Measurements from ENCODE around the gene NDUFS3. TPM values are rescaled to one million over a fixed set of nuclear protein-coding genes. Genes with fewer than 3 reads are reported as not detected.

NDUFS3 gene
- total RNA-seq, 1 donor, result 66.1 TPM

DNA sequence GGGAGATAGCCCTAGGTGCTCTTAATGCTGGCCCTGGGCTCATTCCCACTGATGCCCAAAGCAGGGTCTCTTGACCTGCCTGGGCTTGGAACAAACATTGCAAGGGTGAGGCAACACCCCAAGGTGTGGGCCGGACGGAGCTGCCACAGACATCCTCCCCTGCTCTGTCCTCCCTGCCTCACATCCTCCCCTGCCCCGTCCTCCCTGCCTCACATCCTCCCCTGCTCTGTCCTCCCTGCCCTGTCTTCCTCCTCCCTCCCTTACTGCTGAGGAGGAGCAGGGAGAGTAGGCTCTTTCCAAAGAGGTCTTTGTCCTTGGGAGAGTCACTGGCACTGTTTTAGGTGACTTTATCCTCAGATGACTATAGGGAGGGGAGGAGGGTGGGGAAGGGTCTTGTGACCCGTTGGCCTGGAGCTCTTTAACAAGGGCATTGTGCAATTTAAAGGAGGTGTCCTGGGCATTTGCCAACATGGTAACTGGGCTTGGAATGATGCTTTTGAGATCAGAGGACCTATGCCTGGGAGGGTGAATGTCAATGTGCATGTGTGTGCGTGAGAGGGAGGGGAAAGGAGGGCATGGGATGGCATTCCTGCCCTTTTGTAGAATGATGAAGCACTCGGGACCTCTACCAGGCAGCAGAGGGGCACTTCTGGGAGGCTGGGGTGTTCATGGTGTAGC lies 8.3 kb downstream of the NDUFS3 start:
- TF ChIP-seq, protein P1, sequence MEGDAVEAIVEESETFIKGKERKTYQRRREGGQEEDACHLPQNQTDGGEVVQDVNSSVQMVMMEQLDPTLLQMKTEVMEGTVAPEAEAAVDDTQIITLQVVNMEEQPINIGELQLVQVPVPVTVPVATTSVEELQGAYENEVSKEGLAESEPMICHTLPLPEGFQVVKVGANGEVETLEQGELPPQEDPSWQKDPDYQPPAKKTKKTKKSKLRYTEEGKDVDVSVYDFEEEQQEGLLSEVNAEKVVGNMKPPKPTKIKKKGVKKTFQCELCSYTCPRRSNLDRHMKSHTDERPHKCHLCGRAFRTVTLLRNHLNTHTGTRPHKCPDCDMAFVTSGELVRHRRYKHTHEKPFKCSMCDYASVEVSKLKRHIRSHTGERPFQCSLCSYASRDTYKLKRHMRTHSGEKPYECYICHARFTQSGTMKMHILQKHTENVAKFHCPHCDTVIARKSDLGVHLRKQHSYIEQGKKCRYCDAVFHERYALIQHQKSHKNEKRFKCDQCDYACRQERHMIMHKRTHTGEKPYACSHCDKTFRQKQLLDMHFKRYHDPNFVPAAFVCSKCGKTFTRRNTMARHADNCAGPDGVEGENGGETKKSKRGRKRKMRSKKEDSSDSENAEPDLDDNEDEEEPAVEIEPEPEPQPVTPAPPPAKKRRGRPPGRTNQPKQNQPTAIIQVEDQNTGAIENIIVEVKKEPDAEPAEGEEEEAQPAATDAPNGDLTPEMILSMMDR (IDR thresholded peaks at IDR 0.05; ENCODE audit: insufficient read depth, low read depth, low read length), result no peak
- no peak for DNase-seq (ENCODE audit: low read depth)
- no peak overlapping the region for H3K4me3 ChIP-seq (ENCODE audit: low read depth, low read length)

DNA sequence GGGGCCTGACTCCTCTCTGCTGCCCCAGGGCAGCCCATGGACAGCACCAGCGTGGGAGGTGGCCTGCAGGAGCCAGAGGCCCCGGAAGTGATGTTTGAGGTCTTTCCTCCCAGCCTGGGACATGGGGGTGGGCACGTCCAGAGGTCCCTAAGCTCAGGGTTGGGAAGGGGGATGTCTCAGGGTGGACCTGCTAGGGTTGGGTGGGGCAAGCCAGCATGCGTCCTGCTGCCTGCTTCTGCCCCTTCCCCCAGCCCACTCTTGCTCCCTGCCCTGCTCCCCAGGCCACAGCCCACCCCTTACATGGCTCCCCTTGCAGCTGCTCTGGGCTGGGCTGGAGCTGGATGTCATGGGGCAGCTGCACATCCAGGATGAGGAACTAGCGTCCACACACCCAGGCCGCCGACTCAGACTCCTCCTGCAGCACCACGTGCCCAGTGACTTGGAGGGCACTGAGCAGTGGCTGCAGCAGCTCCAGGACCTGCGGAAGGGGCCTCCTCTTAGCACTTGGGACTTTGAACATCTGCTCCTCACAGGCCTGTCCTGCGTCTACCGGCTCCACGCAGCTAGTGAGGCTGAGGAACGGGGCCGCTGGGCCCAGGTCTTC lies 9.0 kb downstream of the NDUFS3 start:
- no peak for DNase-seq (ENCODE audit: low read depth)
- H3K4me3 ChIP-seq (ENCODE audit: low read depth, low read length), result no peak overlapping the region
- TF ChIP-seq, protein P1 (IDR thresholded peaks at IDR 0.05; ENCODE audit: insufficient read depth, low read depth, low read length), result no peak

DNA sequence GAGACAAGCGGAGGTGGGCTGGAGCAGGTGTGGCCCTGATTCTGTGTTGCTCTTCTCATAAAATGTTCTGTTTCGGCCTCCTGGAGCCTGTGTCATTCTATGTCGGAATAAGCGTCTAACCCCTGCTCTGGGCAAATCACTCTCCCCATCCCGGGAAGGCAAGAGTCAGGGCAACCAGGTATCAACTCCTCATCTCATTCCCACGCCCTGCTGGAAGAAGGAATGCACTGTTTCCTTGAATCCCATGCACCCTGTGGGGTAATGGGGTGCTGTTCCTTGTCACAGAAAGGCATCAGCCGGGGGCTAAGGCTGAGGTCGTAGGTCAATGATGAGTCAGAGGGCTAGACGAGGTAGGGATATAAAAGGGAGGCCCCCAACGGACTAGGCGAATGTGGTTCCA lies 10.2 kb downstream of the NDUFS3 start:
- H3K4me3 ChIP-seq (ENCODE audit: low read depth, low read length), result no peak overlapping the region
- TF ChIP-seq, protein P1 (IDR thresholded peaks at IDR 0.05; ENCODE audit: insufficient read depth, low read depth, low read length), result no peak
- DNase-seq (ENCODE audit: low read depth), result no peak

DNA sequence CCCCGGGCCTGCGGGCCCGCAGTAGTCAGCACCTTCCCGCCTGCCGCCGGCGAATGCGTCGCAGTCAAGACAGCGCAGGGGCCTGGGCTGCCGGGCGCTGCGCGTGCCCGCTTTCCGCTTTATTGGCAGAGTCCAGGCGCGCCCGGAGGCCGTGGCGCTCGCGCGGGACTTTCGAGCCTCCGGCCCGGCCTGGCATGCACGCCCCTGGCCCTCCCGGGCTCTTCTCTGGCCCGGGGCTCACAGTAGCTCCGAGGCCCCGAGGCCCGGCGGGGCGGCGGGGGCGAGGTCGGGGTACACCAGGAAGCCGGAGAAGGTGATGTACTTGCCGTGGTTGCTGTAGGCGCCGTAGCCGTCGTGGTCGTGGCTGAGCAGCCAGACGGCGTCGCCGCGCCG lies 10.7 kb downstream of the NDUFS3 start:
- TF ChIP-seq, protein P1 (IDR thresholded peaks at IDR 0.05; ENCODE audit: insufficient read depth, low read depth, low read length), result no peak
- DNase-seq (ENCODE audit: low read depth), result no peak
- H3K4me3 ChIP-seq (ENCODE audit: low read depth, low read length), result peak overlapping the region; percentile 49

DNA sequence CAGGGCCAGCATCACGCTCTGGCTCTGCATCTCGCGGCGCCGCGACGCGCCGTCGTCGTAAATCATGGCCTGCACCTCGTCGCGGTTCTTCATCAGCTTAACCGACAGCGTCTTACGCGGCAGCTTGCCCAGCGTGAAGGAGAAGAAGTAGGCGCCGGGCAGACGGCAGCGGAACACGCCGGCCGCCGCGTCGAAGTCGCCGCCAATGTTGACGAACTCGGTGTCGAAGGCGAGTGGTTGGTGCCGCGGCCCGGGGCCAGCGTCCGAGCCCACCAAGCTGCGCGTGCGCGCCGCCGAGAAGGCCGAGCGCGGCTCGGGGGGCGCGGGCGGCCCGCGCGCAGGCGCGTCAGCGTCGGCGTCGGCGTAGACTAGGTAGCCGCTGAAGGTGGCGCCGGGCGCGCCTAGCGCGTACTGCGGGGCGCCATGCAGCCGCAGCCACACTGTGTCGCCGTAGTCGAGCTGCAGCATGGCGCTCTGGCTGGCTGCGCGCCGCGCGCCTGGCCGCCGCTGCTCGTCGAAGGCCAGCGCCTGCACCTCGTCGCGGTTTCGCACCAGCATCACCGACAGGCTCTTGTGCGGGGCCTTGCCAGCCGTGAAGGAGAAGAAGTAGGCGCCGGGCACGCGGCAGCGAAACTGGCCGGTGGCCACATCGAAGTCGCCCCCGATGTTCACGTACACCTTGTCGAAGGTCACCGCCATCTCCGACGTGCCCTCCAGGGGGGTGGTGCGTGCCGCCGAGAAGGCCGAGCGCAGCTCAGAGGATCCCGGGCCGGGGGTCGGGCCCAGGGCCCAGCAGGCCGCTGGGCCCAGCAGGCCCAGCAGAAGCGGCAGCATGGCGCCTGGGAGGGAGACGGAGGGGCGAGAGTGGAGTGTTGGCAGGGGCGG lies 11.3 kb downstream of the NDUFS3 start:
- DNase-seq (ENCODE audit: low read depth), result no peak
- peak overlapping the region; percentile 49 for H3K4me3 ChIP-seq (ENCODE audit: low read depth, low read length)
- TF ChIP-seq, protein P1 (IDR thresholded peaks at IDR 0.05; ENCODE audit: insufficient read depth, low read depth, low read length), result no peak

DNA sequence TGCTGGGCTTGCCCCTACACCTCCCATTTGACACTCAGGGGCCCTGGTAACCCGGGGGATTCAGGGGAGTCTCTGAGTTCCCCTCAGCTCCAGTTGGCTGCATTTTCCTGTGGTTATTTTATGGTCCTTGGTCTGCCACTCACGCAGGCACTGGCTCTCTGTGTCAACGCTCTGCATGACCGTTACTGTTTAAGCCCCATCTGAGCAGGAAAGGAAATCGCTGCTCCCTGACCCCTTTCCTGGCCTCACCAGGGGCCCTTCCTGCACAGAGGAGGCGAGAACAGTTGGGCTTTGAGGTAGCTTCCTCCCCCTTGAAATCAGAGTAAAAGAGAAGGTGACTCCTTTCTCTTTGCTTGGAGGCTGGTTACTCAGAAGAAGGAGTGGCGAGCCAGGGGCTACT lies 12.9 kb downstream of the NDUFS3 start:
- no peak for DNase-seq (ENCODE audit: low read depth)
- TF ChIP-seq, protein P1 (IDR thresholded peaks at IDR 0.05; ENCODE audit: insufficient read depth, low read depth, low read length), result no peak
- H3K4me3 ChIP-seq (ENCODE audit: low read depth, low read length), result no peak overlapping the region

Measured in fibroblast of villous mesenchyme (primary cell).